ENCODE measurements around the gene NELFA. TPM values are rescaled to one million over a fixed set of nuclear protein-coding genes. Genes with fewer than 3 reads are reported as not detected.

Gene NELFA
- total RNA-seq, 1 experiment from 2014 or later = 58.3 TPM

GRCh38 chr4:1953335-1953734 is 55.4 kb downstream of the NELFA start:
- no peaks in the 10 kb centered on the region for H3K4me1 ChIP-seq (ENCODE audit: insufficient read depth, low read length, poor library complexity, severe bottlenecking)
- no peak overlapping the region for H3K27ac ChIP-seq (ENCODE audit: low read depth, low read length, poor library complexity, severe bottlenecking)
- ChIA-PET CTCF (no interaction called here), POLR2A (ENCODE audit: low non-redundant PET) (no interaction called here)
- H3K36me3 ChIP-seq (ENCODE audit: insufficient read depth, low read length, poor library complexity, severe bottlenecking) = peaks cover 87% of the 10 kb centered on the region
- intact Hi-C loops (cut with micrococcal nuclease; ENCODE audit: unreplicated experiment) = no loop called here
- no TSS peak for BruUV-seq (replicated peaks)
- no peak for DNase-seq (ENCODE audit: low spot score)
- no peak for TF ChIP-seq EZH2 (IDR thresholded peaks at IDR 0.05; ENCODE audit: borderline replicate concordance, low read depth, low read length, poor library complexity, severe bottlenecking)
- no peak for TF ChIP-seq CTCF (conservative IDR thresholded peaks at IDR 0.05; ENCODE audit: low read depth, low read length)
- H3K27me3 ChIP-seq (replicated peaks; ENCODE audit: insufficient read depth, low read depth, low read length, poor library complexity) = no peaks in the 10 kb centered on the region
- H3K9me3 ChIP-seq (ENCODE audit: low read depth, low read length, poor library complexity, severe bottlenecking) = no peaks in the 10 kb centered on the region
- no peak overlapping the region for H3K4me3 ChIP-seq (ENCODE audit: low read depth, low read length, poor library complexity, severe bottlenecking)

- POLR2A ChIA-PET (ENCODE audit: low non-redundant PET) = no interaction called here
- no peak overlapping the region for H3K4me3 ChIP-seq (ENCODE audit: low read depth, low read length, poor library complexity, severe bottlenecking)
- CTCF ChIA-PET = no interaction called here
- H3K9me3 ChIP-seq (ENCODE audit: low read depth, low read length, poor library complexity, severe bottlenecking) = no peaks in the 10 kb centered on the region
- no peak overlapping the region for H3K27ac ChIP-seq (ENCODE audit: low read depth, low read length, poor library complexity, severe bottlenecking)
- TF ChIP-seq CTCF (conservative IDR thresholded peaks at IDR 0.05; ENCODE audit: low read depth, low read length) (no peak), EZH2 (IDR thresholded peaks at IDR 0.05; ENCODE audit: borderline replicate concordance, low read depth, low read length, poor library complexity, severe bottlenecking) (no peak)
- H3K4me1 ChIP-seq (ENCODE audit: insufficient read depth, low read length, poor library complexity, severe bottlenecking) = no peaks in the 10 kb centered on the region
- intact Hi-C loops (cut with micrococcal nuclease; ENCODE audit: unreplicated experiment) = no loop called here
- H3K27me3 ChIP-seq (replicated peaks; ENCODE audit: insufficient read depth, low read depth, low read length, poor library complexity) = no peaks in the 10 kb centered on the region
- no peak for DNase-seq (ENCODE audit: low spot score)
- peaks cover 84% of the 10 kb centered on the region for H3K36me3 ChIP-seq (ENCODE audit: insufficient read depth, low read length, poor library complexity, severe bottlenecking)
- BruUV-seq (replicated peaks) = no TSS peak
These were observed 56.1 kb downstream of the NELFA start for GRCh38 chr4:1952719-1953118.

GRCh38 chr4:1952058-1952700 is 56.6 kb downstream of the NELFA start:
- no peak overlapping the region for H3K4me3 ChIP-seq (ENCODE audit: low read depth, low read length, poor library complexity, severe bottlenecking)
- DNase-seq (ENCODE audit: low spot score) = no peak
- H3K27me3 ChIP-seq (replicated peaks; ENCODE audit: insufficient read depth, low read depth, low read length, poor library complexity) = no peaks in the 10 kb centered on the region
- BruUV-seq (replicated peaks) = no TSS peak
- ChIA-PET POLR2A (ENCODE audit: low non-redundant PET) (no interaction called here), CTCF (no interaction called here)
- H3K27ac ChIP-seq (ENCODE audit: low read depth, low read length, poor library complexity, severe bottlenecking) = no peak overlapping the region
- intact Hi-C loops (cut with micrococcal nuclease; ENCODE audit: unreplicated experiment) = no loop called here
- no peaks in the 10 kb centered on the region for H3K9me3 ChIP-seq (ENCODE audit: low read depth, low read length, poor library complexity, severe bottlenecking)
- TF ChIP-seq EZH2 (IDR thresholded peaks at IDR 0.05; ENCODE audit: borderline replicate concordance, low read depth, low read length, poor library complexity, severe bottlenecking) (no peak), CTCF (conservative IDR thresholded peaks at IDR 0.05; ENCODE audit: low read depth, low read length) (no peak)
- H3K36me3 ChIP-seq (ENCODE audit: insufficient read depth, low read length, poor library complexity, severe bottlenecking) = peaks cover 86% of the 10 kb centered on the region
- H3K4me1 ChIP-seq (ENCODE audit: insufficient read depth, low read length, poor library complexity, severe bottlenecking) = no peaks in the 10 kb centered on the region
